Measurements from ENCODE around the gene KLC1. TPM values are rescaled to one million over a fixed set of nuclear protein-coding genes. Genes with fewer than 3 reads are reported as not detected.
"Not testable (repeated sequence)": the region's sequence is repeated elsewhere in the genome, so short reads cannot be mapped to it uniquely, and the experiment has no call there.

KLC1 gene
- total RNA-seq, 1 donor from 2014 or later, result 80.3 TPM

DNA sequence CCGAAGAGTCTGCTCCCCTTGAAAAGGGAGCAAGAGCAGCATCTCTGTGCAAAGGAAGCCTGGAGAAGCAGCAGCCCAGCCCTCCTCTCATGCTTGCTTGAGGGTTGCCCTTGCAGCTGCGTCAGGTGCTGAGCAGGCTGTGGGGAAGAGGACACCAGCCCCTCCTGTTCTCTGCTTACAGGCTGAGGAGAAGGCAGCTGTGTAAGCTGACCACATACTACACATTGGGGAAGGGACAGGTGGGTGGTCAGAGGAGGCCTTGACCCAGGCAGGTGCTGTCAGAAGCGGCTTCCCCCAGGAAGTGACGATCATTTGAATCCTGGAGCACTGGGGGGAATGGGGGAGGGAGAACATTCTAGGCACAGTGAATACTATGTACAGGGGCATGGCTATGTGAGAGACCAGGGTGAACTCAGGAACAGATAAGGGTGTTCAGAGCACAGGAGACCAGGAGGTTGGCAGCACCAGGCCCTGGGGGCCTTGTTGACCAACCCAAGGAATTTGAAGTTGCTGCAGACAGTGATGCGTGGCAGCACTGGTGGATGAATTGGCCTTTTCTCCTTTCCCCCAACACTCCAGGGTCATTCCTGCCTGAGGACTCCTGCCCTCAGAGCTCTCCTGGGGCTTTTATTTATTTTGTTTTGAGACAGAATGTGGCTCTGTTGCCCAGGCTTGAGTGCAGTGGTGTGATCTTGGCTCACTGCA is 2.7 kb upstream of the KLC1 start:
- ATAC-seq, result no peak

DNA sequence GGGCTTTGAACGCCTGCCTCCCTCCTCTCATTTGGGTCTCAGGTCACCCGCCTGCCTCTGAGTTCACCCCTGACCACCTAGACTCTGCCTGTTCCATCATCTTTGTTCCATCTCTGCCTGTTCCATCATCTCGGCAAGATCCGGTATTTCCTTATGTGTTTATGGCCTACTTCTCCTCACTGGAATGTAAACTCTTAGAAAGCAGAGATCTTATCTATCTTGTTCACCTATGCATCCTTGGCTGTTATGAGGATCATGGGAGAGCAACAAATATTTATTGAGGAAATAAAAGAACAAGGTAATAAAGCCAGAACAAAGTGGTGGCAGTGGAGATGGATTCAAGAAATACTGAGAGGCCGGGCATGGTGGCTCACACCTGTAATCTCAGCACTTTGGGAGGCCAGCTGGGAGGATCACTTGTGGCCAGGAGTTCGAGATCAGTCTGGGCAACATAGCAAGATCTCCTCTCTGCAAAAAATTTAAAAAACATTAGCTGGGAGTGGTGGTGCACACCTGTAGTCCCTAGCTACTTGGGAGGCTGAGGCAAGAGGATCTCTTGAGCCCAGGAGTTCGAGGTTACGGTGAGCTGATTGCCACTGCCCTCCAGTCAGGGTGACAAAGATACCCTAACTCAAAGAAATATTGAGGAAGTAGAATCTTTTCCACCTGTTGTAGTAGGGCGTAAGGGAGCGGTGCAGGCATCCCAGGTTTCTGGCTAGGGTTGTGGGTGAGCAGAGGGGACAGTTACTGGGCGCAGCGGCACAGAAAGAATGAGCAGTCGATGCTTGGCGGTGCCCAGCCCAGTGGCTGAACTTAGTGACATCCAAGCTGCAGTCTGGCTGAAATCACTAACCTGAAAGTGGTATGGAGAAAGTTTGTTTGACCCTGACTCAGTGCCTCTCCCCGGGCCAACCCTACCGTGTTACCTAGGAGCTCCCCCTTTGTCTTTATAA is 1.7 kb upstream of the KLC1 start:
- ATAC-seq, result no peak

DNA sequence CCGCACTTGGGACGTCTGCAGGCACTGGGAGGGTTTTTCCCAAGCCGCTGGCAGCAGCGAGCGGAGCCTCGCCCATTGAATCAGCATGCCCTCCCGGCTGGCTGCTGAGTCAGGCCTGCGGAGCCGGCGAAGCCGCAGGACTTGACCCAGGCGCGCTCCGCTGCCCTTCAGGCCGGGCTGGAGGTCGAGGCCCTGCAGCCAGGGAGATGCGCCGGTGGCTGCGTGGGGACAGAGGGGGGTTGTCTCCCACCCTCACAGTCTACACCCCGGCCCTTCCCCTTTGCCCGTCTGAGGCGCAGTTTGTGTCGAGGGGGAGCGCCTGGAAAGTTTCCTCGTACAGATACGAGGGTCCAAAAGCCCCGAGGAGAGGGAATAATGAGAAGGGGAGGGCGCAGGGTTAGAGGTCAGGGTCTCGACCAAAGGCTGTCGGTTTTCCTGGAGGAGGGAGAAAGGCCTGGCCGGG is 759 bp upstream of the KLC1 start:
- ATAC-seq, result peak; percentile 72

DNA sequence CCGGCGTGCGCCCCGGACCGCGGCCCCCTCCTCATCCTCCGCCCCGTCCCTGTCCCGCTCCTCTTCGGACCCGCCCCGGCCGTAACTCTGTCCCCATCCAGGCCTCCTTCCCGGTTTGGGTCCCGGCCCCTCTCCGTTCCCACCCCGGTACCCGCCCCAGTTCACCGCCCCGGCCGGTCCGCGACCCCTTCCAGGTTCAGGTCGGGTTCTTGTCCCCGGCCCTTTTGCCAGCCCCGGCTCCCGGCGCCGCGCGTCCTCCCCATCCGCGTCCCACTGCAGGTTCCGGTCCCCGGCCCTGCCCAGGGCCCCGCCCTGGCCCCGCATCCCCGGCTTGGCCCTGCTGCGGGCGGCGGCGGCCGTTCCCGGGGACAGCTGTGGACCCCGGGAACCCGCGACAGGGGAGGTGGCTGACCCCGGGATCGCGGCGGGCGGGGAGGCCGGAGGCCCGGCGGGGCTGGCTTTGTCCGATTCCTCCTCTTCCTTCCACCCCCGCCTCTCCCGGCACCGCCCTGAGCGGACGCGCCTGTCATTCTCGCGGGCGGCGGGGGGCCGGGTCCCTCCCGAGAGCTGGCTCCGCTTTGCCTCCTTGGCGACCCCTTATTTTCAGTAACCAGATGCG is 601 bp downstream of the KLC1 start:
- peak; percentile 39 for ATAC-seq

DNA sequence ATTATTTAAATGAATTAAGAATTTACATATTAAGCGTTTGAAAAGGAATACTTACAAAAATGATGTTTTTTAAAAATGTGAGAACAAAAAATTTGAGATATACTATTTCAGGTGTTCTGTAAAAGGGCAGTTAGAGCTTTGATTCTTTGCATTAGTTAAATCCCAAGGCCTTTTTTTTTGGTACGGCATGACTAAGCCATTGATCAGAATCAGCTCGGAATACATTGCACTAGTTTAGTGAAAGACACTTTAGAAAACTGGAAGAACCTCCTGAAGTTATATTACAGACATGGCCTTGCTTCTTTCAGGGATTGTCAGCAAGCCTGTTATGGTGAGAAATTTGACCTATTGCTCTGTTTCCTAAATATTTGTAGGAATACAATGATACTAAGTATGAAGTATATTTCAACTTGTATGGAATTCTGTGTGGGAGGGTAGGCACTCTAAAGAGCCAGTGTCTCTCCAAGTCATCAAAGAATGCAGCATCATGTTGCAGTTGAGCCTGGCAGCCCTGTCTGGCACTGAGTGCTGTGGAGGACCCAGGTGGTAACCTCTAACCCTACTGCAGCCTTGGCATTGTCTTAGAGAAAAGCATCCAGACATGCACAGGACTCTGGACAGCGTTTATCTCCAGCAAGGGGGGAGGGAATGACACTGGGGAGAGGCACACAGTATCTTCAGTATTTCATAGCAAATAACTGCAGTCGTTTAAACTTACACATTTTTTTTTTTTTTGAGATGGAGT is 1.5 kb downstream of the KLC1 start:
- ATAC-seq, result no peak

DNA sequence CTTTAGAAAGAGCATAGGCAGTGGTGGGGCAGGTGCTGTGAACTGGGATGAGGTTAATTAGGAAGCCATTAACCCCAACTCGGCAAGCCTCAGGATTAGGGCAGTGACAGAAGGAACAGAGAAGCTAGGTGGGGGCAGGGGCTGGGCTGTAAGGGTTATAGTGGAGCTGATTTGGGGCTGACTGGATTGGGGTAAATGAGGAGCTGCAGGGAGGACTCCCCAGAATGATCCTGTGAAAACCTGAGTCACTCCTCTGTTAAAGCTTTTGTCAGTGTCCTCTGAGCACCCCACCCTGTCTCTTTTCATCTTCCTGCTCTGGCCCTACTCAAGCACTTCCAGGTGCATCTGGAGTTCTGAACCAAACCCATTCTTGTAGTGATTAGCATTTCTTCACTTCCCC is 4.4 kb downstream of the KLC1 start:
- ATAC-seq, result no peak

DNA sequence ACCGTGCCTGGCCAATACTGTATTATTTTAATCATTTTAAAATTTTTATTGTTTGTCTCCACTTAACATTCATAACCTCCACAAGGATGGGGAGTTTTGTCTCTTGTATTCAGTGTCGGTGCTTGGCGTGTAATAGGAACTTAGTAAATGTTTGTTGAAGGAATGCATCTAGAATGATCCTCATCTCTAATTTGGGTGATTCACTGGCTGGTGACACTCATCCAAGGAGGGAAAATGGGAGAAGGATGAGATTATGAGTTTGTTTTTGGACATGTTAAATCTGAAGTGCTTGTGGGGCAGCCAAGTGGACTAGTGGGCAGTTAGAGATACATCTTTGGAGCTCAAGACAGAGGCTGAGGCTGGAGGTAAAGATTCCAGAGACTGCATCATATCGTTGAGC is 5.1 kb downstream of the KLC1 start:
- no peak for ATAC-seq

DNA sequence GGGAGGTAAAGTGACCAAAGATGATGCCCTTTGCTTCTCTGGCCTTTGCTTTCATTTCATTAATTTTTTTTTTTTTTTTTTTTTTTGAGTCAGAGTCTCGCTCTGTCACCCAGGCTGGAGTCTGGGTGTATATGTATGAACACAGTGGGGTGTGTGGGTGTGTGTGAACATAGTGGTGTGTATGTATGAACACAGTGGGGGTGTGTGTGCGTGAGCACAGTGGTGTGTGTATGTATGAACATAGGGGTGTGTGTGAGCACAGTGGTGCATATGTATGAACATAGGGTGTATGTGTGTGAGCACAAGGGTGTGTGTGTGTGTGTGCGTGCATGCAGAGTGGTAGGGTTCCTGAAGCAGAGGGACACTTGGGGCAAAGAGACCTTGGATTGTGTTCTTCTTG is 9.6 kb downstream of the KLC1 start:
- no peak for ATAC-seq

DNA sequence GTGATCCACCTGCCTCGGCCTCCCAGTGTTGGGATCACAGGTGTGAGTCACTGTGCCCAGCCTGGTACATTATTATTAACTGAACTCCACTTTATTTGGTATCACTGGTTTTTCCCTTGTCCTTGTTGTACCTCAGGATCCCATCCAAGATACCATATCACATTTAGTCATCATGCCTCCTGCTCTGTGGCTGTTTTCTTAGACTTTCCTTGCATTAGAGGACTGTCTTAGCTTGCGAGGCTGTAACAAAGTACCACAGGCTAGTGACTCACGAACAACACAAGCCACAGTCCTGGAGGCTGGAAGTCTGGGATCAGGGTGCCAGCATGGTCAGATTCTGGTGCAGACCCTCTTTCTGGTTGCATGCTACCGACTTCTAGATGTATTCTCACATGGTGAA is 12.2 kb downstream of the KLC1 start:
- peak; percentile 39 for ATAC-seq

DNA sequence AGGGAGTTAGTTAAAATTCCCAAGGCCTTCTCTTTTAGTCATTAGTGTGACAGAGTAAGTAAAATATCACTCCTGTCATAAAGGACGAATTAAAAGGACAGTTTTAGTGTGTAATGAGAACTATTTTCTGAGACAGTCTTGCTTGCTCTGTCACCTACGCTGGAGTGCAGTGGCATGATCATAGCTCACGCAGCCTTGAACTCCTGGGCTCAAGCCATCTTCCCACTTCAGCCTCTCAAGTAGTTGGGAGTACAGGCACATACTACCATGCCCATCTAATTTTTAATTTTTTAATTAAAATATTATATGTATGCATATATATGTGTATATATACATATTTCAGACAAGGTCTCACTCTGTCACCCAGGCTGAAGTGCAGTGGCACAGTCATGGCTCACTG is 17.2 kb downstream of the KLC1 start:
- ATAC-seq, result no peak

DNA sequence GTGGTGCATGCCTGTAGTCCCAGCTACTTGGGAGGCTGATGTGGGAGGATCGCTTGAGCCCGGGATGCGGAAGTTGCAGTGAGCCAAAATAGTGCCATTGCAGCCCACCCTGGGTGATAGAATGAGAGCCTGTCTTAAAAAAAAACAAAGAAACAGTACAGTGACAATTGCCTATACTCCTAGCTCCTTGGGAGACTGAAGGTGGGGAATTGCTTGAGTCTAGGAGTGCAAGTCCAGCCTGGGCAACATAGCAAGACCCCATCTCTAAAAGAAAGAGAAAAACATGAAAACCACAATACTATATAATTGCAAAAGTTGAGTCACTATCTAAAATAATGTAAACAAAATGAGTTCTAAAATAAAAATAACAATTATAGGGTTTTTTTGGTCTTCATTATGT is 20.0 kb downstream of the KLC1 start:
- ATAC-seq, result no peak

DNA sequence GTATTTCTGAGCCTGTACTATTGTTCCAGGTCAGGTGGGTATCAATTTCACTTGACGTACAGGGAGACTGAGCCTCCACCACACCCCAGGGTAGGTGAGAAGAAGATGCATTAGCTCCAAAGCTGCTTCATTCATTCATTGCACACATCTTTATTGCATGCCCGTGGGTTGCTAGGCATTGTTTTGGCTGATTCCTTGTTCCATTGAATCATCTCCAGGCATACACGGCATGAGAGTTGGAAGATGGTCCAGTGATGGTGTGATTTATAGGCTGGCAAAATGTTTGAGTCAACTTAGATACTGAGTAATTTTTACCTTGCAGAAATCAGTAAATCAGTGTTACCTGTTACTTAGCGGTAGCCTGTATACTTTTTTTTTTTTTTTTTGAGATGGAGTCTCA is 21.2 kb downstream of the KLC1 start:
- ATAC-seq, result no peak

DNA sequence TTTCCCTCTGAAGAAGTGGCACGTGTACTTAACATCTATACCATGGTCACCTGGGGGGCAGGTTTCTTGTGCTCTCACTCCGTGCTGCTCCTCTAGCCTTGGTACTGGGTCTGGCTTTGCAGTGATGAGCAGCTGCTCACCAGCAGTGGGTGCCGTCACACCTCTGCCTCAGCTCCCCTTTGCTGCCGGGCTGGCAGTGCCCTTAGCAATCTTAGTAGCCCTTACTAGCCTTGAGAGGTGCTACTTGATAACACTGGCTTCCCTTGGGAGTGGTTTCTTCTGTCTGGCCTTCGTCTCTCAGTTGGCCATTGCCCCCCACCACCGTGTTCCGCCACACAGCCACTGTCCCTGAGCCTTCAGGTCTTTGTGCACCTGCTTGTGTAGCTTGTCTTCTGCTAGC is 22.6 kb downstream of the KLC1 start:
- ATAC-seq, result no peak

DNA sequence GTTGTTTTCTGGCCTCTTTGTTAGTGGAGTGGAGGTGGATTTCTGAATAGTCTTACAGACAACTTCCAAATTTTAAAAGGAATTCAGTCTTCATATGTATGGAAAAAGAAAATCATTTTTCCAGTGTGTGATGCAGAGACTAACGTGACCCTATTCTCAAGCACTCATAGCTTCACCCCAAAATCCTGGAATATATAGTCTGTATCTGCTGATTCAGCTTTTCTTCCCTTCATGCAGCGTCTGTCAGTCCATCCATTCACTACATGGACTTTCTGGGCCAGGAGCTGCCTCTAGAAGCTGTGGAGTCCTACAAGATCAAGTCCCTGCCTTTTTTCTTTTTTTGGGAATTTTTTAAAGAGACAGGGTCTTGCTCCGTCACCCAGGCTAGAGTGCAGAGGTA is 23.8 kb downstream of the KLC1 start:
- no peak for ATAC-seq

DNA sequence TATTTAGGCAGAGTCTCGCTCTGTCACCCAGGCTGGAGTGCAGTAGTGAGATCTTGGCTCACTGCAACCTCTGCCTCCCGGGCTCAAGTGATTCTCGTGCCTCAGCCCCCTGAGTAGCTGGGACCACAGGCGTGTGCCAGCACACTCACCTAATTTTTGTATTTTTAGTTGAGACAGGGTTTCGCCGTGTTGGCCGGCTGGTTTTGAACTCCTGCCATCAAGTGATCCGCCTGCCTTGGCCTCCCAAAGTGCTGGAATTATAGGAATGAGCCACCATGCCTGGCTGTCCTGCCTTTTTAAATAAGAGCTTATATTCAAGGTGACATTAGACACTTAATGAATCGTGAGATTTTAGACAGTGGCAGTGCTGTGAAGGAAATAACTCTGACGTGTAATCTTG is 24.3 kb downstream of the KLC1 start:
- ATAC-seq, result not testable (repeated sequence)

DNA sequence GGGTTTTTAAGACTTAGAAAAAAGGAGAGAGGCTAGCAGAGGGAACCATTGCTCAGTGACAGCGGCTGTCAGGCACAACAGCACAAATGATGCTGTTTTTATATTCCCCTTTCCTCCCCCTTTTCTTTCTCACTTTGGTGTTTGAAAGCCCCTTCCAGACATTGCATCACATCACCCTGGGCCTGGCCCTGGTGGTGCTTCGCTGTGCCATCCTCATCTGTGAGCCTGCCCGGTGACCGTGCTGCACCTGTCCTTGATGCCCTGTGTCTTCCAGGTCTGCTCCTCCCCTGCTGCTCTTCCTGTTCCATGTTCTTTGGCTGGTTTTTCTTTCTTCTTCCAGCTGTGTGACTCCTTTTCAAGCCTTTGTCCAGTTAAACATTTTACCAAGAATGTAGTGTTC is 24.8 kb downstream of the KLC1 start:
- no peak for ATAC-seq

DNA sequence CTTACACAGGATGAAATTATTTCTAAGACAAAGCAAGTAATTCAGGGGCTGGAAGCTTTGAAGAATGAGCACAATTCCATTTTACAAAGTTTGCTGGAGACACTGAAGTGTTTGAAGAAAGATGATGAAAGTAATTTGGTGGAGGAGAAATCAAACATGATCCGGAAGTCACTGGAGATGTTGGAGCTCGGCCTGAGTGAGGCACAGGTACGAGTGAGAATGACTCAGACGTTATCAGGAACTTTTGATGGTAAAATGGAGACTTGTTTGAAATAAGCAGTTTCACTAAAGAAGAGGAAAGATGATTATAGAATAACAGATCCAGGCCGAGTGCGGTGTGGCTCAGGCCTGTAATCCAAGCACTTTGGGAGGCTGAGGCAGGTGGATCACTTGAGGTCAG is 25.6 kb downstream of the KLC1 start:
- no peak for ATAC-seq

DNA sequence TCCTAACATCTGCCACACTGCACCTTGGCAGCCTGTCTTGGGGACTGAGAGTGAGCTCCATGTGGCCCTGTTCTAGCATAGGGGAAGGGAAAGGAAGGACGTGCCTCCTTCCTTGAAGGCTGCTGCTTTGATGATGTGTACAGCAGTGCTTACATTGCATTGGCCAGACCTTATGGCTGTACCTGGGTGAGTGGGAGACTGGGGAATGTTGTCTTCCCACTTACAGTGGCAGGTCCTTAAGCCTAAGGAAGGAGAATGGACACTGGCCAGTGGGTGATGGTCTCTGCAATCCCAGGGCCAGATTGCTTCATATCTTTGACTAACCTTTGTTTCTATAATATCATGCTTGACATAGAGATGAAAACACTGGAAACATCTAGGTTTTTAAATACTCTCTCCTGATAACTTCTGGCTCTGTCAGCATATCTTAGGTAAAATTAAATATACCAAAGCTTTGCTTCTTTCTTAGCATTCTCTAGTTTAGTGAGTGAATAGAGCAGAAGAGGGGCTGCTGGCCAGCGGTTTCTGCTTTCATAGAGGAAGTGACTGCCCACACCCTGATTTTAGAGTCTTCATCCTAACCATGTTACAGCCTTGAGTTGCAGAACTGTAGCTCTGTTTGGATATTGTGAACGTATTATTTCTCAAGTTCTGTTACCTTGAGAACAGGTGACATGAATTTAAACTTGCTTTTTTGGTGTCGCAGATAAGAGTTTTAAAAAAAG is 27.2 kb downstream of the KLC1 start:
- ATAC-seq, result peak; percentile 22

DNA sequence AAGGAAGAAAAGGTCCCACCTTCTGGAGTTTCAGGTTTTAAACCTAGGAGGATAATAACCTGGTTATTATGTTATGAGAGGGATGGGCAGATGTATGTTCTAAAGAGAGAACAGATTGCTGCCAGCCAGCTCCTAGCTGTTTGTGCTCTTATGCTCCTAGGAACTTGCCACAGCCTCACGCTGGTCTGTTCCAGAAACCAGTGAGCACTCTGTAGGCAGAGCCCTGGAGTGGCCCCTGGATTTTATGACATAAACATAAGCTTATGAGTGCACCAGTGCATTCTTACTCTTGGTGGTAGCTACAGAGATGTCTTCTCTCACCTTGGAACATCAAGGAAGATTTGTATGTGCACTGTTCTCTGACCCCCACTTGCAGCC is 27.7 kb downstream of the KLC1 start:
- ATAC-seq, result no peak

DNA sequence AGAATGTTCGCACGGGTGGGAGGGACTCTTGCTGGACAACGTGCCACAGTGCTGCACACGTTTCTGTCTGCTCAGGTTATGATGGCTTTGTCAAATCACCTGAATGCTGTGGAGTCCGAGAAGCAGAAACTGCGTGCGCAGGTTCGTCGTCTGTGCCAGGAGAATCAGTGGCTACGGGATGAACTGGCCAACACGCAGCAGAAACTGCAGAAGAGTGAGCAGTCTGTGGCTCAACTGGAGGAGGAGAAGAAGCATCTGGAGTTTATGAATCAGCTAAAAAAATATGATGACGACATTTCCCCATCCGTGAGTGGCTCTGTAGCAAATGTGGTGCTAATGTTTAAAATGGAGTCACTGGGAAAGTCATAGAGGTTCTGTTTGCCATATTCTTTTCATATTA is 28.5 kb downstream of the KLC1 start:
- no peak for ATAC-seq

DNA sequence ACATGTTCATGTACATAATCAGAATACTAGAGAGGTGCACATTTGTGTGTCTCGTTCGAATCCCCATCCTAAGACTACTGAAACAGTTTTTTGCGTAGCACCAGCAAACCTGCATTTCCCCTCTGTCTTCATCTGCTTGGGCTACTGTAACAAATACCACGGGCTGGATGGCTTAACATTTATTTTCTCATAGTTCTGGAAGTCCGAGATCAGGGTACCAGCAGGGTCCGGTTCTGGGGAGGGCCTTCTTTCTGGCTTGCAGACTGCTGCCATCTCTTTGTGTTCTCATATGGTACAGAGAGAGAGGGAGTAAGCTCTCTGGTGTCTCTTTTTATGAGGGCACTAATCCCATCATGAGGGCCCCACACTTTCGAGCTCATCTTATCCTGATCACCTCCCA is 30.6 kb downstream of the KLC1 start:
- no peak for ATAC-seq

DNA sequence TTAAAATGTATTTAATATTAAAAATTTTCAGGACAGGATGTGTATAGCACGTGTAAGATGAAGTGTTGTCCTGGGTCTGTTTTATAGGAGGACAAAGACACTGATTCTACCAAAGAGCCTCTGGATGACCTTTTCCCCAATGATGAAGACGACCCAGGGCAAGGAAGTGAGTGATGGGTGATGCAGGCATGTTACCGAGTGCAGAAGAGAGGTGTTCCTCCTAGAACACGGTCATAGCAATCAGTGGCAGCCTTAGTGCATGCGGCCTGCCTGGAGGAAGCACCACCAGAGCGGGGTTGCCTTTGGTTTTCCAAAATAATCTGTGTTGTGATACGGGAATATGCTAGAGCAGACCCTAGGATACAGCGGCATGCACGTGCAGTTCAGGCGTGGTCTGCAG is 33.0 kb downstream of the KLC1 start:
- no peak for ATAC-seq
